OCI-LY1 (cell line): ENCODE results near the gene NBEAL1.

Experiments
- EZH2 ChIP-seq: fragments of 200-600 bp; sonication (generic), shearing (Covaris generic); IDR thresholded peaks from 2 replicates; pipeline ENCODE4 v1.8.0; 2017; ENCODE audit warnings: borderline replicate concordance, mixed run types, mild to moderate bottlenecking, antibody characterized with exemption, low read length, moderate library complexity, mixed read lengths
- TF ChIP-seq, protein P1 (sequence below): fragments of 200-600 bp; sonication (generic), shearing (Covaris generic); IDR thresholded peaks from 2 replicates; pipeline ENCODE4 v1.5.1; 2017; ENCODE audit warnings: mild to moderate bottlenecking, antibody characterized with exemption, low read length, moderate library complexity, mixed read lengths

DNA sequence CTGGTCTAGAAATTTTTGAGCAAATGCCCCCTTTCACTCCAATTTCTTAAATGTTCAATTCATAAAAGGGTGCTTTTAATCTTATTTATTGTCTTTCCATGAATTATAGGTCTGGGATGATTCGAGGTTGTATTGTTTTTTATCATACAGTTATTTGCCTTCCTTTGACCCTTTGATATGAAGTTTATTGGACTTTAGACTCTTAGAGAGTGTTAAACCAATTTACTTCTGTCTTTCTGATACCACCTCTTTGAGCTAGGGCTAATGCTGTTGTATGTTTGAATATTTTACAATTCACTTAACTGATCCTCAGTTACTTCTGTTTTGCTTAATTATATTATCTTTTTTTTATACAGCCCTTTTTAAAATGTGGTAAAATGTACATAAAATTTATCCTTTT, 134.5 kb downstream of the NBEAL1 start:
- TF ChIP-seq, protein P1, sequence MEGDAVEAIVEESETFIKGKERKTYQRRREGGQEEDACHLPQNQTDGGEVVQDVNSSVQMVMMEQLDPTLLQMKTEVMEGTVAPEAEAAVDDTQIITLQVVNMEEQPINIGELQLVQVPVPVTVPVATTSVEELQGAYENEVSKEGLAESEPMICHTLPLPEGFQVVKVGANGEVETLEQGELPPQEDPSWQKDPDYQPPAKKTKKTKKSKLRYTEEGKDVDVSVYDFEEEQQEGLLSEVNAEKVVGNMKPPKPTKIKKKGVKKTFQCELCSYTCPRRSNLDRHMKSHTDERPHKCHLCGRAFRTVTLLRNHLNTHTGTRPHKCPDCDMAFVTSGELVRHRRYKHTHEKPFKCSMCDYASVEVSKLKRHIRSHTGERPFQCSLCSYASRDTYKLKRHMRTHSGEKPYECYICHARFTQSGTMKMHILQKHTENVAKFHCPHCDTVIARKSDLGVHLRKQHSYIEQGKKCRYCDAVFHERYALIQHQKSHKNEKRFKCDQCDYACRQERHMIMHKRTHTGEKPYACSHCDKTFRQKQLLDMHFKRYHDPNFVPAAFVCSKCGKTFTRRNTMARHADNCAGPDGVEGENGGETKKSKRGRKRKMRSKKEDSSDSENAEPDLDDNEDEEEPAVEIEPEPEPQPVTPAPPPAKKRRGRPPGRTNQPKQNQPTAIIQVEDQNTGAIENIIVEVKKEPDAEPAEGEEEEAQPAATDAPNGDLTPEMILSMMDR = no peak
- TF ChIP-seq EZH2 = no peak
